ENCODE data around the gene SOX18. TPM values are rescaled to one million over a fixed set of nuclear protein-coding genes. Genes with fewer than 3 reads are reported as not detected.

Gene SOX18
- total and polyA plus RNA-seq, 2 of the 13 experiments (the other 11 are each of a cell fraction or from before 2014, with no cell fraction given) = 1.6 to 1.9 TPM

DNA sequence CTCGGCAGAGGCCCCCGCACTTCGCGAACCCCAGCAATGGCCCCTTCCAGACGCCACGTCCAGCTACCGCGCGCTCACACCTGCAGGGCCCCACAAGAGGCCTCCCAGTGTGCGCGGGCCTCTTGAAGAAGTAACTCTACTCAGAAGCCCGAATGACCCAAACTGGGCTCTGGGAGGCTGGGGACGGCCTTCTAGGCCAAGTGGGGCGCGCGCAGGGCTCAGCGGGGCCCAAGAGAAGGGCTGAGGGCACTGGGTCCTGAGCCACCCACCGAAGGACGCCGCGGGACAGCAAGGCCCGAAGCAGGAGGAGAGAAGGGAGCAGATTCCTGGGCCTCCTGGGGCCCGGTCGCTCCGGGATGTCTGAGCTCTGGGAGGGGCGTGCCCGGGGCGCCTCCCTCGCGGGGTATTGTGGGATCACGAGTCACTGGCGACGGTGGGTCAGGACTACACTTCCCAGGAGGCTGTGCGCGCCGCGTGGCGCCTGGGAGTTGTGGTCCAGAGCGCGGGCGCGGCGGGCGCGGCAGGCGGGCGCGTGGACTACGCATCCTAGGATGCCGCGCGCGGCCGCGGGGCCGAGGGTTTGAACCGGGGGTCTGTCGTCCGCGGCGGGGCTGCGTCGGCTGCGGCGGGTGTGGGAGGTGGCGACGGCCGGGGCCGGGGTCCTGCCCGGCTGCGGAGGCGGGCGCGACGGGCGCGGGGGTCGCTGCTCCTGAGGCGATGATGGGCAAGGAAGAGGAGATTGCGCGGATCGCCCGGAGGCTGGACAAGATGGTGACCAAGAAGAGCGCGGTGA lies 13.4 kb upstream of the SOX18 start, which contains the start of gene TCEA2 (continued):
- no peak for TF ChIP-seq GTF2F1 (IDR thresholded peaks at IDR 0.05; ENCODE audit: low read length)
- peak; percentile 98 for TF ChIP-seq ZNF501 (CRISPR knock-in tag; IDR thresholded peaks at IDR 0.05)
- TF ChIP-seq, protein P1, sequence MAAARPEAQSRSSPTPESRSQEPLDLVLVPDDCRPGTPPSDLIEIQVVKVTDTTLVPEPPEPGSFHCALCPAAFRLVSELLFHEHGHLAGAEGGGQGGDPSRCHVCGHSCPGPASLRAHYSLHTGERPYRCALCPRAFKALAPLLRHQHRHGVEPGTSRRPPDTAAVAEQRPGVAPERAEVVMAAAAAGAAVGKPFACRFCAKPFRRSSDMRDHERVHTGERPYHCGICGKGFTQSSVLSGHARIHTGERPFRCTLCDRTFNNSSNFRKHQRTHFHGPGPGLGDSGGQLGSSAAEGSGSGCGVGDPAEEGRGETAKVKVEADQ (CRISPR knock-in tag; IDR thresholded peaks at IDR 0.05; ENCODE audit: borderline replicate concordance) = peak; percentile 83; the same call in 1 of the 2 replicates
- no peak for TF ChIP-seq ZNF562 (CRISPR knock-in tag; IDR thresholded peaks at IDR 0.05; ENCODE audit: borderline replicate concordance)
- TF ChIP-seq, protein P2, sequence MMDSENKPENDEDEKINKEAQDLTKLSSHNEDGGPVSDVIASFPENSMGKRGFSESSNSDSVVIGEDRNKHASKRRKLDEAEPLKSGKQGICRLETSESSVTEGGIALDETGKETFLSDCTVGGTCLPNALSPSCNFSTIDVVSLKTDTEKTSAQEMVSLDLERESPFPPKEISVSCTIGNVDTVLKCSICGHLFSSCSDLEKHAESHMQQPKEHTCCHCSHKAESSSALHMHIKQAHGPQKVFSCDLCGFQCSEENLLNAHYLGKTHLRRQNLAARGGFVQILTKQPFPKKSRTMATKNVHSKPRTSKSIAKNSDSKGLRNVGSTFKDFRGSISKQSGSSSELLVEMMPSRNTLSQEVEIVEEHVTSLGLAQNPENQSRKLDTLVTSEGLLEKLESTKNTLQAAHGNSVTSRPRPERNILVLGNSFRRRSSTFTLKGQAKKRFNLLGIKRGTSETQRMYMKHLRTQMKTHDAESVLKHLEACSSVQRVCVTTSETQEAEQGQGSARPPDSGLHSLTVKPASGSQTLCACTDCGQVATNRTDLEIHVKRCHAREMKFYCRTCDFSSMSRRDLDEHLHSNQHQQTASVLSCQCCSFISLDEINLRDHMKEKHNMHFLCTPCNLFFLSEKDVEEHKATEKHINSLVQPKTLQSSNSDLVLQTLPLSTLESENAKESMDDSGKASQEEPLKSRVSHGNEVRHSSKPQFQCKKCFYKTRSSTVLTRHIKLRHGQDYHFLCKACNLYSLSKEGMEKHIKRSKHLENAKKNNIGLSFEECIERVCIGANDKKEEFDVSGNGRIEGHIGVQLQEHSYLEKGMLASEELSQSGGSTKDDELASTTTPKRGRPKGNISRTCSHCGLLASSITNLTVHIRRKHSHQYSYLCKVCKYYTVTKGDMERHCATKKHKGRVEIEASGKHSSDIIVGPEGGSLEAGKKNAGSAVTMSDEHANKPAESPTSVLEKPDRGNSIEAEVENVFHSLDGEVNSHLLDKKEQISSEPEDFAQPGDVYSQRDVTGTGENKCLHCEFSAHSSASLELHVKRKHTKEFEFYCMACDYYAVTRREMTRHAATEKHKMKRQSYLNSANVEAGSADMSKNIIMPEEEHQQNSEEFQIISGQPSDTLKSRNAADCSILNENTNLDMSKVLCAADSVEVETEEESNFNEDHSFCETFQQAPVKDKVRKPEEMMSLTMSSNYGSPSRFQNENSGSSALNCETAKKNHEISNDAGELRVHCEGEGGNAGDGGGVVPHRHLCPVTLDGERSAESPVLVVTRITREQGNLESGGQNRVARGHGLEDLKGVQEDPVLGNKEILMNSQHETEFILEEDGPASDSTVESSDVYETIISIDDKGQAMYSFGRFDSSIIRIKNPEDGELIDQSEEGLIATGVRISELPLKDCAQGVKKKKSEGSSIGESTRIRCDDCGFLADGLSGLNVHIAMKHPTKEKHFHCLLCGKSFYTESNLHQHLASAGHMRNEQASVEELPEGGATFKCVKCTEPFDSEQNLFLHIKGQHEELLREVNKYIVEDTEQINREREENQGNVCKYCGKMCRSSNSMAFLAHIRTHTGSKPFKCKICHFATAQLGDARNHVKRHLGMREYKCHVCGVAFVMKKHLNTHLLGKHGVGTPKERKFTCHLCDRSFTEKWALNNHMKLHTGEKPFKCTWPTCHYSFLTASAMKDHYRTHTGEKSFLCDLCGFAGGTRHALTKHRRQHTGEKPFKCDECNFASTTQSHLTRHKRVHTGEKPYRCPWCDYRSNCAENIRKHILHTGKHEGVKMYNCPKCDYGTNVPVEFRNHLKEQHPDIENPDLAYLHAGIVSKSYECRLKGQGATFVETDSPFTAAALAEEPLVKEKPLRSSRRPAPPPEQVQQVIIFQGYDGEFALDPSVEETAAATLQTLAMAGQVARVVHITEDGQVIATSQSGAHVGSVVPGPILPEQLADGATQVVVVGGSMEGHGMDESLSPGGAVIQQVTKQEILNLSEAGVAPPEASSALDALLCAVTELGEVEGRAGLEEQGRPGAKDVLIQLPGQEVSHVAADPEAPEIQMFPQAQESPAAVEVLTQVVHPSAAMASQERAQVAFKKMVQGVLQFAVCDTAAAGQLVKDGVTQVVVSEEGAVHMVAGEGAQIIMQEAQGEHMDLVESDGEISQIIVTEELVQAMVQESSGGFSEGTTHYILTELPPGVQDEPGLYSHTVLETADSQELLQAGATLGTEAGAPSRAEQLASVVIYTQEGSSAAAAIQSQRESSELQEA (CRISPR knock-in tag; IDR thresholded peaks at IDR 0.05; ENCODE audit: not compliant biosample characterization) = peak; percentile 96
- TF ChIP-seq TGIF2 (CRISPR knock-in tag; IDR thresholded peaks at IDR 0.05) = peak; percentile 90
- TF ChIP-seq ZNF251 (CRISPR knock-in tag; IDR thresholded peaks at IDR 0.05) = no peak
- no peak for TF ChIP-seq ZNF24 (IDR thresholded peaks at IDR 0.05)
- TF ChIP-seq, protein P3, sequence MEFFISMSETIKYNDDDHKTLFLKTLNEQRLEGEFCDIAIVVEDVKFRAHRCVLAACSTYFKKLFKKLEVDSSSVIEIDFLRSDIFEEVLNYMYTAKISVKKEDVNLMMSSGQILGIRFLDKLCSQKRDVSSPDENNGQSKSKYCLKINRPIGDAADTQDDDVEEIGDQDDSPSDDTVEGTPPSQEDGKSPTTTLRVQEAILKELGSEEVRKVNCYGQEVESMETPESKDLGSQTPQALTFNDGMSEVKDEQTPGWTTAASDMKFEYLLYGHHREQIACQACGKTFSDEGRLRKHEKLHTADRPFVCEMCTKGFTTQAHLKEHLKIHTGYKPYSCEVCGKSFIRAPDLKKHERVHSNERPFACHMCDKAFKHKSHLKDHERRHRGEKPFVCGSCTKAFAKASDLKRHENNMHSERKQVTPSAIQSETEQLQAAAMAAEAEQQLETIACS (CRISPR knock-in tag; IDR thresholded peaks at IDR 0.05) = peak; percentile 93
- TF ChIP-seq ZNF296 (CRISPR knock-in tag; conservative IDR thresholded peaks at IDR 0.05) = peak; percentile 81; the same call in 1 of the 2 replicates
- TF ChIP-seq ZNF724P (CRISPR knock-in tag; IDR thresholded peaks at IDR 0.05; ENCODE audit: borderline replicate concordance) = peak; percentile 68; the same call in 1 of the 2 replicates
- peak; percentile 97 for TF ChIP-seq ZNF550 (CRISPR knock-in tag; IDR thresholded peaks at IDR 0.05; ENCODE audit: borderline replicate concordance)
- TF ChIP-seq, protein P4, sequence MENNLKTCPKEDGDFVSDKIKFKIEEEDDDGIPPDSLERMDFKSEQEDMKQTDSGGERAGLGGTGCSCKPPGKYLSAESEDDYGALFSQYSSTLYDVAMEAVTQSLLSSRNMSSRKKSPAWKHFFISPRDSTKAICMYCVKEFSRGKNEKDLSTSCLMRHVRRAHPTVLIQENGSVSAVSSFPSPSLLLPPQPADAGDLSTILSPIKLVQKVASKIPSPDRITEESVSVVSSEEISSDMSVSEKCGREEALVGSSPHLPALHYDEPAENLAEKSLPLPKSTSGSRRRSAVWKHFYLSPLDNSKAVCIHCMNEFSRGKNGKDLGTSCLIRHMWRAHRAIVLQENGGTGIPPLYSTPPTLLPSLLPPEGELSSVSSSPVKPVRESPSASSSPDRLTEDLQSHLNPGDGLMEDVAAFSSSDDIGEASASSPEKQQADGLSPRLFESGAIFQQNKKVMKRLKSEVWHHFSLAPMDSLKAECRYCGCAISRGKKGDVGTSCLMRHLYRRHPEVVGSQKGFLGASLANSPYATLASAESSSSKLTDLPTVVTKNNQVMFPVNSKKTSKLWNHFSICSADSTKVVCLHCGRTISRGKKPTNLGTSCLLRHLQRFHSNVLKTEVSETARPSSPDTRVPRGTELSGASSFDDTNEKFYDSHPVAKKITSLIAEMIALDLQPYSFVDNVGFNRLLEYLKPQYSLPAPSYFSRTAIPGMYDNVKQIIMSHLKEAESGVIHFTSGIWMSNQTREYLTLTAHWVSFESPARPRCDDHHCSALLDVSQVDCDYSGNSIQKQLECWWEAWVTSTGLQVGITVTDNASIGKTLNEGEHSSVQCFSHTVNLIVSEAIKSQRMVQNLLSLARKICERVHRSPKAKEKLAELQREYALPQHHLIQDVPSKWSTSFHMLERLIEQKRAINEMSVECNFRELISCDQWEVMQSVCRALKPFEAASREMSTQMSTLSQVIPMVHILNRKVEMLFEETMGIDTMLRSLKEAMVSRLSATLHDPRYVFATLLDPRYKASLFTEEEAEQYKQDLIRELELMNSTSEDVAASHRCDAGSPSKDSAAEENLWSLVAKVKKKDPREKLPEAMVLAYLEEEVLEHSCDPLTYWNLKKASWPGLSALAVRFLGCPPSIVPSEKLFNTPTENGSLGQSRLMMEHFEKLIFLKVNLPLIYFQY (CRISPR knock-in tag; IDR thresholded peaks at IDR 0.05; ENCODE audit: borderline replicate concordance) = peak; percentile 98
- no peak for TF ChIP-seq JUNB (CRISPR knock-in tag; IDR thresholded peaks at IDR 0.05; ENCODE audit: borderline replicate concordance)

All from HepG2 (cell line).